Activated naive CD8-positive, alpha-beta T cell treated with anti-CD3 and anti-CD28 coated beads, Interleukin-2, amount 10 ng/mL, durations not matched to agents 7 days and 5 days (primary cell): Measurements from ENCODE around the gene KCMF1. TPM values are rescaled to one million over a fixed set of nuclear protein-coding genes. Genes with fewer than 3 reads are reported as not detected.

Source experiments
- ATAC-seq: fragments of 150-1000 bp; cut with Tn5 transposase; one replicate; pipeline ENCODE4 v1.10.0; 2021; ENCODE audit warnings: low read depth, moderate library complexity
- POLR2A ChIA-PET: fragments of 350-600 bp; sonication (Branson Sonifier 250); formaldehyde crosslinking; loops from one replicate; lab custom pipeline; 2021; ENCODE audit warnings: antibody characterized with exemption; lab: Charles Lee
- DNase-seq: peaks from one replicate; pipeline ENCODE4 v3.0.0; 2021
- H3K27ac Mint-ChIP-seq: one replicate; pipeline ENCODE4 v1.8.0; 2022; ENCODE audit warnings: mild to moderate bottlenecking, mixed read lengths
- H3K27me3 Mint-ChIP-seq: one replicate; pipeline ENCODE4 v1.8.0; 2022; ENCODE audit warnings: mild to moderate bottlenecking, moderate library complexity, mixed read lengths
- H3K36me3 Mint-ChIP-seq: one replicate; pipeline ENCODE4 v1.8.0; 2021; ENCODE audit warnings: mild to moderate bottlenecking, mixed read lengths
- H3K4me1 Mint-ChIP-seq: one replicate; pipeline ENCODE4 v1.8.0; 2021; ENCODE audit warnings: mixed read lengths
- H3K4me3 Mint-ChIP-seq: one replicate; pipeline ENCODE4 v1.8.0; 2022; ENCODE audit warnings: mild to moderate bottlenecking, moderate library complexity, mixed read lengths
- H3K9me3 Mint-ChIP-seq: one replicate; pipeline ENCODE4 v1.8.0; 2021; ENCODE audit warnings: mixed read lengths
- total RNA-seq, 2 experiments: library from RNA; stranded (reverse); gene quantifications; one replicate each; pipeline ENCODE4 v1.2.3, GENCODE V29; 2021

The KCMF1 gene
- total RNA-seq, 2 experiments from 2014 or later, result 79.3 to 81.0 TPM

GRCh38 chr2:84959095-84959565 is 11.8 kb upstream of the KCMF1 start:
- H3K4me1 Mint-ChIP-seq, result peaks cover 23% of the 10 kb centered on the region
- H3K4me3 Mint-ChIP-seq, result no peak overlapping the region
- DNase-seq (peak; percentile 4), ATAC-seq (no peak)
- peak overlapping the region; percentile 16 for H3K27ac Mint-ChIP-seq
- POLR2A ChIA-PET, result interaction anchor here (2.9 to 6.2 kb wide), 3 partner anchors 10 to 19 kb away, joined by 10 to 49 read pairs (median 12); no protein-coding TSS in a partner anchor
- H3K9me3 Mint-ChIP-seq, result no peaks in the 10 kb centered on the region
- H3K36me3 Mint-ChIP-seq, result peaks cover 41% of the 10 kb centered on the region
- H3K27me3 Mint-ChIP-seq, result no peaks in the 10 kb centered on the region

- H3K4me1 Mint-ChIP-seq, result peaks cover 25% of the 10 kb centered on the region
- H3K36me3 Mint-ChIP-seq, result peaks cover 43% of the 10 kb centered on the region
- no peak for ATAC-seq
- peak; percentile 9 for DNase-seq
- no peak overlapping the region for H3K4me3 Mint-ChIP-seq
- H3K27ac Mint-ChIP-seq, result no peak overlapping the region
- H3K27me3 Mint-ChIP-seq, result no peaks in the 10 kb centered on the region
- H3K9me3 Mint-ChIP-seq, result no peaks in the 10 kb centered on the region
- POLR2A ChIA-PET, result interaction anchor here (0.5 to 6.2 kb wide), 6 partner anchors 10 to 499 kb away, joined by 3 to 49 read pairs (median 7); no protein-coding TSS in a partner anchor
Observed at GRCh38 chr2:84959566-84960506, 11.1 kb upstream of the KCMF1 start.

- no peak overlapping the region for H3K4me3 Mint-ChIP-seq
- no peak for ATAC-seq
- peaks cover 34% of the 10 kb centered on the region for H3K4me1 Mint-ChIP-seq
- POLR2A ChIA-PET, result no interaction called here
- DNase-seq, result no peak
- H3K36me3 Mint-ChIP-seq, result peaks cover 48% of the 10 kb centered on the region
- peak overlapping the region; percentile 6 for H3K27ac Mint-ChIP-seq
- H3K27me3 Mint-ChIP-seq, result no peaks in the 10 kb centered on the region
- H3K9me3 Mint-ChIP-seq, result no peaks in the 10 kb centered on the region
Observed at GRCh38 chr2:84962917-84963316, 8.0 kb upstream of the KCMF1 start.

GRCh38 chr2:84963323-84963691 is 7.7 kb upstream of the KCMF1 start:
- Mint-ChIP-seq H3K4me1 (peaks cover 35% of the 10 kb centered on the region), H3K9me3 (no peaks in the 10 kb centered on the region), H3K36me3 (peaks cover 52% of the 10 kb centered on the region), H3K27me3 (no peaks in the 10 kb centered on the region), H3K4me3 (no peak overlapping the region), H3K27ac (peak overlapping the region; percentile 6)
- DNase-seq (no peak), ATAC-seq (no peak)
- POLR2A ChIA-PET, result no interaction called here

- no peaks in the 10 kb centered on the region for H3K9me3 Mint-ChIP-seq
- POLR2A ChIA-PET, result interaction anchor here (0.7 kb wide), 1 partner anchor 283 kb away, joined by 4 read pairs; no protein-coding TSS in a partner anchor
- no peak overlapping the region for H3K4me3 Mint-ChIP-seq
- peaks cover 36% of the 10 kb centered on the region for H3K4me1 Mint-ChIP-seq
- H3K27me3 Mint-ChIP-seq, result no peaks in the 10 kb centered on the region
- peaks cover 53% of the 10 kb centered on the region for H3K36me3 Mint-ChIP-seq
- DNase-seq, result no peak
- no peak overlapping the region for H3K27ac Mint-ChIP-seq
- no peak for ATAC-seq
Observed at GRCh38 chr2:84963692-84964405, 7.1 kb upstream of the KCMF1 start.

GRCh38 chr2:84964406-84965191 is 6.4 kb upstream of the KCMF1 start:
- peak overlapping the region; percentile 17 for H3K27ac Mint-ChIP-seq
- H3K4me3 Mint-ChIP-seq, result no peak overlapping the region
- ATAC-seq (no peak), DNase-seq (no peak)
- H3K36me3 Mint-ChIP-seq, result peaks cover 53% of the 10 kb centered on the region
- H3K4me1 Mint-ChIP-seq, result peaks cover 36% of the 10 kb centered on the region
- no peaks in the 10 kb centered on the region for H3K27me3 Mint-ChIP-seq
- POLR2A ChIA-PET, result interaction anchor here (0.7 kb wide), 1 partner anchor 282 kb away, joined by 4 read pairs; no protein-coding TSS in a partner anchor
- no peaks in the 10 kb centered on the region for H3K9me3 Mint-ChIP-seq

GRCh38 chr2:84965192-84965516 is 5.8 kb upstream of the KCMF1 start:
- Mint-ChIP-seq H3K36me3 (peaks cover 57% of the 10 kb centered on the region), H3K4me3 (no peak overlapping the region), H3K27ac (peak overlapping the region; percentile 17), H3K4me1 (peaks cover 36% of the 10 kb centered on the region), H3K27me3 (no peaks in the 10 kb centered on the region), H3K9me3 (no peaks in the 10 kb centered on the region)
- ATAC-seq (no peak), DNase-seq (no peak)
- POLR2A ChIA-PET, result no interaction called here

- H3K27ac Mint-ChIP-seq, result no peak overlapping the region
- no peak overlapping the region for H3K4me3 Mint-ChIP-seq
- peaks cover 36% of the 10 kb centered on the region for H3K4me1 Mint-ChIP-seq
- H3K9me3 Mint-ChIP-seq, result no peaks in the 10 kb centered on the region
- no peak for DNase-seq
- H3K27me3 Mint-ChIP-seq, result no peaks in the 10 kb centered on the region
- H3K36me3 Mint-ChIP-seq, result peaks cover 51% of the 10 kb centered on the region
- POLR2A ChIA-PET, result no interaction called here
- no peak for ATAC-seq
Observed at GRCh38 chr2:84965827-84966226, 5.1 kb upstream of the KCMF1 start.

- H3K4me3 Mint-ChIP-seq, result peak overlapping the region; percentile 46
- POLR2A ChIA-PET, result interaction anchor here (7.2 kb wide), 1 partner anchor 27 kb away, joined by 94 read pairs; no protein-coding TSS in a partner anchor
- no peak for DNase-seq
- peaks cover 34% of the 10 kb centered on the region for H3K4me1 Mint-ChIP-seq
- H3K27ac Mint-ChIP-seq, result peak overlapping the region; percentile 52
- H3K27me3 Mint-ChIP-seq, result no peaks in the 10 kb centered on the region
- ATAC-seq, result no peak
- no peaks in the 10 kb centered on the region for H3K9me3 Mint-ChIP-seq
- H3K36me3 Mint-ChIP-seq, result peaks cover 49% of the 10 kb centered on the region
Observed at GRCh38 chr2:84966731-84967130, 4.2 kb upstream of the KCMF1 start.

GRCh38 chr2:84969511-84970209 is 1.3 kb upstream of the KCMF1 start:
- ATAC-seq (no peak), DNase-seq (peak; percentile 33)
- POLR2A ChIA-PET, result interaction anchor here (0.6 to 7.2 kb wide), 14 partner anchors 10 to 358 kb away, joined by 3 to 94 read pairs (median 10); partner anchors contain the start of genes TGOLN2 and TMSB10
- Mint-ChIP-seq H3K4me3 (peak overlapping the region; percentile 99), H3K9me3 (no peaks in the 10 kb centered on the region), H3K4me1 (peaks cover 35% of the 10 kb centered on the region), H3K36me3 (peaks cover 34% of the 10 kb centered on the region), H3K27ac (peak overlapping the region; percentile 100), H3K27me3 (no peaks in the 10 kb centered on the region)

GRCh38 chr2:84970210-84970867 is 622 bp upstream of the KCMF1 start:
- Mint-ChIP-seq H3K4me1 (peaks cover 31% of the 10 kb centered on the region), H3K27me3 (no peaks in the 10 kb centered on the region), H3K27ac (peak overlapping the region; percentile 100), H3K36me3 (peaks cover 27% of the 10 kb centered on the region), H3K9me3 (no peaks in the 10 kb centered on the region), H3K4me3 (peak overlapping the region; percentile 99)
- POLR2A ChIA-PET, result interaction anchor here (0.6 to 7.2 kb wide), 13 partner anchors 10 to 357 kb away, joined by 3 to 94 read pairs (median 12); partner anchors contain the start of genes TGOLN2 and TMSB10
- DNase-seq (peak; percentile 80), ATAC-seq (peak; percentile 52)
